IMR-90 (cell line): ENCODE data around the gene KCTD18. TPM values are rescaled to one million over a fixed set of nuclear protein-coding genes. Genes with fewer than 3 reads are reported as not detected.

Experiments
- polyA plus RNA-seq, 3 experiments: library from polyadenylated mRNA; depleted of rRNA; stranded (reverse); fragments of >200 nt; gene quantifications; 2 replicates each; pipeline ENCODE4 v1.2.3, GENCODE V29; 2012; ENCODE audit warnings: low replicate concordance in 1 of 3
- total RNA-seq: library from RNA; depleted of rRNA; stranded (reverse); fragments of >200 nt; gene quantifications from 2 replicates; pipeline ENCODE4 v1.2.3, GENCODE V29; 2012; rRNA removed

The KCTD18 gene
- total and polyA plus RNA-seq, 2 of the 4 experiments (the other 2 are of a cell fraction): 6.7 to 10.4 TPM

Other genes starting within 250 kb of the KCTD18 start
- gene SPATS2L, start 203.4 kb downstream of the KCTD18 start, total RNA-seq: 118 and 145 TPM in 2 replicates
- 155 and 175 TPM in 2 replicates for gene SPATS2L, start 203.4 kb downstream of the KCTD18 start, polyA plus RNA-seq (2012; rRNA removed)
- 6.3 and 16.9 TPM in 2 replicates for gene SGO2, start 16.1 kb upstream of the KCTD18 start, total RNA-seq
- gene SGO2, start 16.1 kb upstream of the KCTD18 start, polyA plus RNA-seq (2012; rRNA removed): 4.7 and 5.4 TPM in 2 replicates
- gene AOX1, start 75.9 kb upstream of the KCTD18 start, total RNA-seq: 57.2 and 59.9 TPM in 2 replicates
- gene AOX1, start 75.9 kb upstream of the KCTD18 start, polyA plus RNA-seq (2012; rRNA removed): 18.7 and 21.7 TPM in 2 replicates